Small intestine (tissue), 7 donors: ENCODE measurements around the gene SYMPK. TPM values are rescaled to one million over a fixed set of nuclear protein-coding genes. Genes with fewer than 3 reads are reported as not detected.

Experiments
- DNase-seq, 2 donors: peaks; one replicate each; pipeline versions ENCODE4 v3.0.0 to v3.0.0-alpha.2; 2013
- FAIRE-seq: peaks from 2 replicates; lab custom pipeline; 2012; peaks lifted over from hg19 to GRCh38; lab: Jason Lieb, UNC
- H3K27ac ChIP-seq, 3 donors: one replicate each; pipeline ENCODE4 v1.5.1; 2013; ENCODE audit warnings: low read length in 2 of 3, mild to moderate bottlenecking in 2 of 3, control low read depth in 1 of 3, inconsistent platforms in 1 of 3, low read depth in 1 of 3, moderate library complexity in 1 of 3
- H3K27me3 ChIP-seq, 3 donors: one replicate each; pipeline ENCODE4 v1.6.1; 2013; ENCODE audit warnings: low read length in 3 of 3, inconsistent platforms in 1 of 3; ENCODE audit not compliant: control insufficient read depth in 3 of 3, insufficient read depth in 3 of 3
- H3K36me3 ChIP-seq, 3 donors: one replicate each; pipeline ENCODE4 v1.6.1; 2013; ENCODE audit warnings: low read length in 3 of 3, inconsistent platforms in 1 of 3, low read depth in 1 of 3, mild to moderate bottlenecking in 1 of 3, moderate library complexity in 1 of 3; ENCODE audit not compliant: control insufficient read depth in 3 of 3, insufficient read depth in 2 of 3
- H3K4me1 ChIP-seq, 3 donors: one replicate each; pipeline ENCODE4 v1.6.1; 2013; ENCODE audit warnings: low read length in 2 of 3, inconsistent platforms in 1 of 3, low read depth in 1 of 3, mild to moderate bottlenecking in 1 of 3, moderate library complexity in 1 of 3; ENCODE audit not compliant: control insufficient read depth in 3 of 3, insufficient read depth in 2 of 3
- H3K4me3 ChIP-seq, 3 donors: one replicate each; pipeline ENCODE4 v1.5.1; 2013; ENCODE audit warnings: low read length in 3 of 3, control low read depth in 1 of 3, inconsistent platforms in 1 of 3, low read depth in 1 of 3, mild to moderate bottlenecking in 1 of 3, moderate library complexity in 1 of 3
- H3K9me3 ChIP-seq, 2 donors: one replicate each; pipeline ENCODE4 v1.6.1; 2013; ENCODE audit warnings: low read depth in 1 of 2, low read length in 1 of 2; ENCODE audit not compliant: control insufficient read depth in 2 of 2, insufficient read depth in 1 of 2
- WGBS, 3 donors: extraction: QIAGEN DNeasy Blood & Tissue Kit; methylation state at CpG; one replicate each; pipeline ENCODE4 v1.1.7; 2013; 5-methylcytosine and 5-hydroxymethylcytosine counted together
- polyA plus RNA-seq, 4 donors: library from polyadenylated mRNA; stranded (reverse) in 3 of 4; unstranded in 1 of 4; fragments of 200-250 nt in 3 of 4; fragments of 120-200 nt in 1 of 4; gene quantifications; one replicate each; pipeline versions ENCODE4 v1.2.1 to v1.2.3, GENCODE V29; 2013
- donor health status: healthy with polysubstance abuse.
- donor health status: control.
- donor health status: control.
- donor health status: Bipolar disorder and iron deficiency.
- donor health status: healthy.

Gene SYMPK
- polyA plus RNA-seq, 4 donors: 64.8 to 106 (median 72.4) TPM

DNA sequence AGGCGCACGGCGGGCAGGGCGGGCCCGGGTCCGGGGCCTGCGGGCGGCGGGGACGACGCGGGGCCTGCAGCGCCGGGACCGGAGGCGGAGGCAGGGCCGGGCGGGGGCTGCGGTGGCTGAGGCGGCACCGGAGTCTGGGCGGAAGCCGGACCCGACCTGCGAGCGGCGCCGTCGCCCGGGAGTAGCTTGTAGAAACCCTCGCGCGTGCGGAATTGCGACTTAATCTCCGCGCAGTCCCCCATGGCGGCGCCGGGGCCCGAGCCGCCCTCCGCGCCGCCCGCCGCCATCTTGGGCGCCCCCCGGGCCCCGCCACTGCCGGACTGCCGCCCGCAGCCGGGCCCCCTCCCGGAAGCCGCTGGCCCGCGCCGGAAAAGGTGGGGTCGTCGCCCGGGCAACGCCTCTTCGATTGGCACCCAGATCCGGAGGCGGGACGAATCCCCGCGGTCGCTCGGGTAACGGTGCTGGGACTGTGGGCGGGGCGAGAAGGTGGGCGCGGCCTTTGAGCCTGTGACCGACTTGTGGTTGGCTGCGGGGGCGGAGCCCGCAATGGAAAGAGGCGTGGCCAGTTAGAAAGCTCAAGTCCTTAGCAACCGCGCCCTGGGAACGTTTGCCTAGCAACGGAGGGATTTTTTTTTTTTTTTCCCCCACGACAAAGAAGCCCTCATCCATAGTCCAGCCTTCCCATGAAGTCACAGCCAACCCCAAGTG lies 70.3 kb downstream of the SYMPK start, which contains the start of gene DMWD:
DMWD (minus strand) TSS at position 376 of the 708 bp plus-strand sequence; CDS start at position 287, 89 bp downstream.
- DNase-seq: peak; percentile 99 to 100
- 0 to 1% (median 1%) methylated on average over 47 to 86 of the region's 86 CpGs for WGBS, 3 donors
- peak within 1 kb of the TSS in 2 of 3 donors; percentile 19 to 62 for H3K27ac ChIP-seq
- H3K27me3 ChIP-seq: no peaks in the 10 kb centered on the region
- peak within 1 kb of the TSS; percentile 55 to 89 (median 88) for H3K4me3 ChIP-seq
- peaks cover 0 to 31% (median 0%) of the 10 kb centered on the region in 3 donors for H3K36me3 ChIP-seq
- peaks cover 0 to 13% (median 6%) of the 10 kb centered on the region in 3 donors for H3K4me1 ChIP-seq
- no peaks in the 10 kb centered on the region for H3K9me3 ChIP-seq
- FAIRE-seq: no peak

DNA sequence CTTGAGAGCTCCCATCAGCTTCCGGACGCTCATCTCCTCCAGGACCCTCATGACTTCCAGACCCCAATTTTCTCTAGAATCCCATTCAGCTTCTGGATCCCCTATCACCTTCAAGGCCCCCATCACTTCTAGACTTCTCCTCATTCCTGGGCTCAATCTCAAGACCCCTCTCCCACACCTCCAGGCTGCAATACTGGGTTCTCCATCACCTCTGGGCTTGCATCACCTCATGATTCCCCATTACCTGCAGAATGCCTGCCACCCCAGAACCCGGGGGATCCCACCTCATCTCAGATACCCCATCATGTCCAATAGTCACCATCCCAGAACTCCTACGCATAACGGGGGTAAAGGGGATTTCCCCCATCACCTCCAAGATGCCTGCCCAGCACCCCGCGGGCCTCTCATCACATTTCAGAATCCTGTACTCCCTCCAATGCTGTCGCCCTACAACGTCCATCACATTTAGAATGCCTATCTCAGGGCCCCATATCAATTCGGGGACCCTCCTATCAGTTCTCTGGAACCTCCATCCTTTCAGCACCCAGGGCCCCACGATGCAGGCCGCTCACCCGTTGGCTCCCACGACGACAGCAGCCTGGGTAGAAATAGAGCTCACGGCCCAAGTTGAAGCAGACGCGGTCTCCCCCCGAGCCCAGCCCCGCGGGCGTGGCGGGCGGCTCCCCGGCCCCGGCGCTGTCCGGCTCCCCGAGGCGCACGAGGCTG lies 71.0 kb downstream of the SYMPK start:
- Histone ChIP-seq H3K4me1 (peaks cover 0 to 13% (median 6%) of the 10 kb centered on the region in 3 donors), H3K4me3 (peak overlapping the region; percentile 55 to 89 (median 88)), H3K36me3 (peaks cover 0 to 39% (median 0%) of the 10 kb centered on the region in 3 donors), H3K27ac (peak overlapping the region in 1 of 3 donors; percentile 57), H3K27me3 (no peaks in the 10 kb centered on the region), H3K9me3 (no peaks in the 10 kb centered on the region)
- 7 to 18% (median 10%) methylated on average over 16 to 31 of the region's 31 CpGs for WGBS, 3 donors
- no peak for DNase-seq
- FAIRE-seq: no peak

DNA sequence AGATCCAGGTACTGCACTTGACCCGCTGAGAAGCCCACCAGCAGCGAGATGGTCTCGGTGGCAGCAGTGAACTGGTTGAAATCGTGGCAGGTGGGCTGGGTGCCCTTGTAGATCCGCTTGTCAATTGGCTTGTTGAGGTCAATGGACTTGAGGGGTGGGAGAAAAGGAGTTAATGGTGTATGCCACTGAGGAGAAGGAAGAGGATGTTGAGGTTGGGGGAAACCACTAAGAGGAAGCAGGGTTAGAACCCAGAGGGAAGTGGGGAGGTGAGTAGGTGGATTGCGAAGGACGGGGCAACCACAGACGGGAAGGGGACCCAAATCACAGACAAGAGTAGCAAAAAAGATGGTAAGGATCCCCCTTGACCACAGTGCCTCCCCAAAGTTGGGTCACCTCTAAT lies 72.0 kb downstream of the SYMPK start:
- no peak for FAIRE-seq

DNA sequence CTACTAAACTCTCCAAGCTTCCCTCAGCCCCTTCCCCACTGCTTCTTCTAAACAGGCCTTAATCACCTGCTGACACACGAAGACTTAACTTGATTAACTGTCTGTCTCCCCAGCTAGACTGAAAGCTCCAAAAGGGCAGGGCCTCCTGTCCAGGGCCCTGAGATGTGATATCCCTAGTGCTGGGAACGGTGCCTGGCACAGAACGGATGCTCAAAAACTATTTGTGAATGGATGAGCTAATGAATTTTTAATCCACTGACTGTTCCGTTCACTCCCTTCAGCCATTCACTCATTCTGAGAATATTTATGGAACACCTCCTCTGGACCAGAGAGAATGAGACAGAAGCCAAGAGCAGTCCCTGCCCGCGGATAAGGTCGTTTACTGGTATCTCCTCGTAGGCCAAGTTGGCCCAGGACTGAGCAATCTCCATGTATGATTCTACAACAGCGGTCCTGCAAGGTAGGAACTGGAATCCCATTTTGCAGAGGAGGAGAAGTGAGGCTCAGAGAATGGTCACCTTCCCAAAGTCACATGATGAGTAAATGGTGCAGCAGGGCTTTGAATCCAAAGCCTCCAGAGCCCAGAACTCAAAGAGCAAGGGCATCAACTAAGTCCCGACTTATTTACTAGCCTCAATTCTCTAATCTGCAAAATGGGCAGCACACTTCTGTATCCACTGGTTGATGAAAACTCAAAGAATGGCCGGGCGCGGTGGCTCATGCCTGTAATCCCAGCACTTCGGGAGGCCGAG lies 73.7 kb downstream of the SYMPK start:
- no peaks in the 10 kb centered on the region for H3K9me3 ChIP-seq
- WGBS, 3 donors: 93 to 95% (median 94%) methylated on average over 15 of the region's 15 CpGs
- peaks cover 0 to 13% (median 6%) of the 10 kb centered on the region in 3 donors for H3K4me1 ChIP-seq
- peaks cover 2 to 65% (median 6%) of the 10 kb centered on the region in 3 donors for H3K36me3 ChIP-seq
- no peak overlapping the region for H3K4me3 ChIP-seq
- FAIRE-seq (no peak), DNase-seq (no peak)
- no peaks in the 10 kb centered on the region for H3K27me3 ChIP-seq
- no peak overlapping the region for H3K27ac ChIP-seq

More for the DNA sequence above, 72.0 kb downstream of the SYMPK start:
- DNase-seq: no peak
- H3K36me3 ChIP-seq: peaks cover 2 to 48% (median 6%) of the 10 kb centered on the region in 3 donors
- H3K9me3 ChIP-seq: no peaks in the 10 kb centered on the region
- H3K4me3 ChIP-seq: no peak overlapping the region
- H3K27ac ChIP-seq: no peak overlapping the region
- whole genome bisulfite sequencing, 3 donors: 69 to 89% (median 89%) methylated on average over 8 of the region's 8 CpGs
- H3K27me3 ChIP-seq: no peaks in the 10 kb centered on the region
- peaks cover 0 to 13% (median 6%) of the 10 kb centered on the region in 3 donors for H3K4me1 ChIP-seq

DNA sequence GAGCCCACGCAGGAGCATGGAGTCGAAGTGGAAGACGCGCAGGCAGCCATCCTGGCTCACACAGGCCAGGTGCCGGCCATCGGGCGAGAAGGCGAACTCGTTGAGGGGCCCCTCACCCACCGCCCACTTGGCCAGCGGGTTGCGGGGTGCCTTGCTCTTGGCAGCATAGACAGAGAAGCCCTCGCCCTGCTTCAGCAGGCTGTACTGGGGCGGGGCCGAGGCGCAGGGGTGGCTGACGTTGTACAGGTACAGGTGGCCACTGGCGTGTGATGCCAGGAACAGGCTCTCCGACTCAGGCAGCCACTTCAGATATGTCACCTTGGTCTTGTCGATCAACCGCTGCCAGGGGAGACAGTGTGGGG lies 76.4 kb downstream of the SYMPK start:
- Histone ChIP-seq H3K27me3 (no peaks in the 10 kb centered on the region), H3K27ac (no peak overlapping the region), H3K9me3 (no peaks in the 10 kb centered on the region), H3K4me3 (no peak overlapping the region), H3K36me3 (peaks cover 2 to 78% (median 6%) of the 10 kb centered on the region in 3 donors), H3K4me1 (peaks cover 0 to 5% (median under 1%) of the 10 kb centered on the region in 3 donors)
- 91 to 93% (median 92%) methylated on average over 21 of the region's 21 CpGs for WGBS, 3 donors
- DNase-seq (no peak), FAIRE-seq (no peak)

DNA sequence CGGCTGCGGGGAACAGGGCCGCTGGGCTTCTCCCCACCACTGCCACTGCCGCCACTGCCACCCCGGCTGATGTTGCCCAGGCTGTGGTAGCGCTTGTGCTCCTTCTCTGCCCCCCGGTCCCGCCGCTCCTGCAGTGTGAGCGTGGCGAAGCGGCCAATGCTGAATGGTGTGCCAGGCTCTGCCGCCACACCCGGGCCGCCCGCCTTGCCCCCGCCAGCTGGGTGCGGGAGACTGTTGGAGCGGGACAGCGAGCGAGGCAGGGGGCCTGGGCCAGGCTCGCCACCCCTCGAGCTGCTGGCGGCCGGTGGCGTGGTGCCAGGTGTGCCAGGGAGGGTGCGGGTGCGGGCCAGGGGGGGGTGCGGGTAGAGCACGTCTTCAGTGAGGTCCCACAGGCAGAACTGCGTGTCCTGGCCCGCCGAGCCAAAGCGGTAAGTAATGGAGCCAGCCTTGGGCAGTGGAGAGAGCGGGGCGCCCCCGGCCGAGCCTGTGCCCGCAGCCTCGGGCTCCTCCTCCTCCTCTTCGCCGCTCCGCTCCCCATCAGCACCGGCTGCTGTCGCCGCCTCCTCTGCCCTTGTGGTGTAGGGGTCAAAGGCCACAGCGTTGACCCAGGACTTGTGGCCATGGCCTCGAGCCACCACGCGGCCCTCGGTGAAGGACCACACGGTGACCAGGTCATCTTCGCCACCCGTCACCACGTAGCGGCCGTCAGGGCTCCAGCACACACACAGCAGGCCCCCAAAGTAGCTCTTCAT lies 77.0 kb downstream of the SYMPK start:
- H3K27me3 ChIP-seq: no peaks in the 10 kb centered on the region
- no peak for FAIRE-seq
- no peaks in the 10 kb centered on the region for H3K9me3 ChIP-seq
- DNase-seq: no peak
- H3K27ac ChIP-seq: no peak overlapping the region
- H3K36me3 ChIP-seq: peaks cover 2 to 76% (median 6%) of the 10 kb centered on the region in 3 donors
- H3K4me1 ChIP-seq: peaks cover 0 to 2% (median 0%) of the 10 kb centered on the region in 3 donors
- WGBS, 3 donors: 91 to 94% (median 92%) methylated on average over 49 to 57 of the region's 57 CpGs
- no peak overlapping the region for H3K4me3 ChIP-seq

DNA sequence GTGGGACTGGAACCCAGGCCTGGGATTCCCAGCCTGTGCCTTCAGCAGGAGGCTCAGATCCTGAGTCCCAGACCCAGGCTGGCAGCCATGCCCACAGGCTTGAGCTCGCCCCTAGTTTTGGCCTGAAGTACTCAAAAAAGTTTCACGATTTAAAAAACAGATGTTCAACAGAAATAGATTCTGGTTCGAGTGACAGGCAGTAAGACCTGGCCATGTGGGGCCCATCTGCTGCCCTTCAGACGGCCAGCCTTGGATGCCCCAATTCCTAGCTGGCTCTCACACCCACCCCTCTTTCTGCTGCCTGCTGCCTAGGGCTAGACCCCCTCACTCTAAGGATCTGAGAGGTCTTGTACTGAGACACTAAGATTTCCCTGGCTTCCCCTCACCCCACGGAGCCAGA lies 77.8 kb downstream of the SYMPK start:
- DNase-seq (no peak), FAIRE-seq (no peak)
- Histone ChIP-seq H3K36me3 (peaks cover 2 to 68% (median 6%) of the 10 kb centered on the region in 3 donors), H3K27ac (no peak overlapping the region), H3K4me1 (peaks cover 0 to 11% (median 0%) of the 10 kb centered on the region in 3 donors), H3K9me3 (no peaks in the 10 kb centered on the region), H3K27me3 (no peaks in the 10 kb centered on the region), H3K4me3 (no peak overlapping the region)
- 80 to 90% (median 88%) methylated on average over 5 of the region's 5 CpGs for WGBS, 3 donors
